Keratinocyte (primary cell): ENCODE measurements around the gene PTPRN2. TPM values are rescaled to one million over a fixed set of nuclear protein-coding genes. Genes with fewer than 3 reads are reported as not detected.

Experiments used
- DNase-seq: peaks from one replicate; pipeline ENCODE4 v3.0.0-alpha.2; 2011; ENCODE audit warnings: low read depth, missing footprints, low spot score
- FAIRE-seq: peaks from 2 replicates; lab custom pipeline; 2011; peaks lifted over from hg19 to GRCh38; lab: Jason Lieb, UNC
- H2AFZ ChIP-seq: 2 replicates; pipeline ENCODE4 v1.6.0; 2012; ENCODE audit warnings: low read length, control low read depth, inconsistent platforms; ENCODE audit not compliant: control insufficient read depth
- H3K27ac ChIP-seq: 2 replicates; pipeline ENCODE4 v1.5.1; 2011; ENCODE audit warnings: low read length; ENCODE audit not compliant: control insufficient read depth, insufficient read depth
- H3K27me3 ChIP-seq: 3 replicates; pipeline ENCODE4 v1.6.0; 2011; ENCODE audit warnings: low read length; ENCODE audit not compliant: control insufficient read depth, insufficient read depth; ENCODE audit errors: extremely low read depth
- H3K36me3 ChIP-seq, 2 experiments: 2 replicates in 1 of 2; 3 replicates in 1 of 2; pipeline ENCODE4 v1.5.1; 2011; ENCODE audit warnings: low read length in 2 of 2, mild to moderate bottlenecking in 1 of 2; ENCODE audit not compliant: control insufficient read depth in 2 of 2, insufficient read depth in 2 of 2; ENCODE audit errors: extremely low read depth in 1 of 2
- H3K4me1 ChIP-seq: 3 replicates; pipeline ENCODE4 v1.5.1; 2011; ENCODE audit warnings: low read length; ENCODE audit not compliant: control insufficient read depth, insufficient read depth; ENCODE audit errors: extremely low read depth
- H3K4me2 ChIP-seq: 3 replicates; pipeline ENCODE4 v1.6.0; 2011; ENCODE audit warnings: low read depth, low read length; ENCODE audit not compliant: control insufficient read depth, insufficient read depth; ENCODE audit errors: extremely low read depth
- H3K4me3 ChIP-seq, 3 experiments: fragments of 200-600 bp in 1 of 3; sonication (generic) in 1 of 3; 2 replicates in 2 of 3; 3 replicates in 1 of 3; pipeline ENCODE4 v1.5.1; 2011 to 2016; ENCODE audit warnings: low read length in 3 of 3, mild to moderate bottlenecking in 3 of 3, control low read depth in 2 of 3, inconsistent platforms in 1 of 3, low read depth in 1 of 3, mixed read lengths in 1 of 3, mixed run types in 1 of 3, moderate library complexity in 1 of 3; ENCODE audit not compliant: control insufficient read depth in 2 of 3, insufficient read depth in 2 of 3; ENCODE audit errors: extremely low read depth in 1 of 3
- H3K79me2 ChIP-seq: 2 replicates; pipeline ENCODE4 v1.6.0; 2012; ENCODE audit warnings: low read length; ENCODE audit not compliant: control insufficient read depth, insufficient read depth
- H3K9ac ChIP-seq: 3 replicates; pipeline ENCODE4 v1.6.0; 2011; ENCODE audit warnings: low read length; ENCODE audit not compliant: control insufficient read depth, insufficient read depth; ENCODE audit errors: extremely low read depth
- H3K9me1 ChIP-seq: 3 replicates; pipeline ENCODE4 v1.6.0; 2011; ENCODE audit warnings: low read length; ENCODE audit not compliant: control insufficient read depth, insufficient read depth; ENCODE audit errors: extremely low read depth
- H3K9me3 ChIP-seq: 2 replicates; pipeline ENCODE4 v1.5.1; 2012; ENCODE audit warnings: low read depth, low read length; ENCODE audit not compliant: control insufficient read depth
- H4K20me1 ChIP-seq: 3 replicates; pipeline ENCODE4 v1.6.0; 2011; ENCODE audit warnings: low read length; ENCODE audit not compliant: control insufficient read depth, insufficient read depth; ENCODE audit errors: extremely low read depth
- CTCF ChIP-seq, 3 experiments: IDR thresholded peaks in 1 of 3; conservative IDR thresholded peaks in 1 of 3; optimal IDR thresholded peaks in 1 of 3; 2 replicates in 2 of 3; 3 replicates in 1 of 3; pipeline versions ENCODE3 to v1.5.1; 2011; ENCODE audit warnings: low read length in 3 of 3, mild to moderate bottlenecking in 3 of 3, moderate library complexity in 2 of 3, control low read depth in 1 of 3, inconsistent platforms in 1 of 3; ENCODE audit not compliant: insufficient read depth in 2 of 3; ENCODE audit errors: extremely low read depth in 1 of 3
- EZH2 ChIP-seq: IDR thresholded peaks from one replicate; pipeline ENCODE4 v1.6.1; 2012; ENCODE audit warnings: inconsistent platforms, mild to moderate bottlenecking, low read length, moderate library complexity
- dilution Hi-C: fragments of 300-500 bp; cut with MboI; formaldehyde crosslinking; loops from one replicate; pipeline ENCODE4 v1.7.0; 2020; ENCODE audit warnings: low sequenced_read_pairs; ENCODE audit not compliant: extremely low pct_ligation_motif_present
- polyA plus RNA-seq, 5 experiments: library from polyadenylated mRNA; depleted of rRNA in 3 of 5; stranded (reverse) in 3 of 5; stranded (forward) in 1 of 5; unstranded in 1 of 5; fragments of >200 nt; gene quantifications; 1 replicate in 1 of 5; 2 replicates in 3 of 5; 3 replicates in 1 of 5; pipeline versions ENCODE4 v1.2.1 to v1.2.3, GENCODE V29; 2011 to 2012; ENCODE audit warnings: missing spikeins in 2 of 5, low read depth in 1 of 5, low replicate concordance in 1 of 5

The PTPRN2 gene
- polyA plus RNA-seq, 1 donor (not counting 4 experiments of a cell fraction or from before 2014, with no cell fraction given) = not detected

GRCh38 chr7:158077934-158078910 is 509.4 kb downstream of the PTPRN2 start:
- no peak for FAIRE-seq
- H2AFZ ChIP-seq = no peak overlapping the region
- no peak overlapping the region for H3K4me2 ChIP-seq
- no peaks in the 10 kb centered on the region for H3K36me3 ChIP-seq
- no peaks in the 10 kb centered on the region for H3K27me3 ChIP-seq
- H3K27ac ChIP-seq = no peak overlapping the region
- no peaks in the 10 kb centered on the region for H4K20me1 ChIP-seq
- H3K79me2 ChIP-seq = no peaks in the 10 kb centered on the region
- dilution Hi-C loops = no loop called here
- H3K9me1 ChIP-seq = no peaks in the 10 kb centered on the region
- no peak overlapping the region for H3K9ac ChIP-seq
- DNase-seq = no peak
- peaks cover 13% of the 10 kb centered on the region for H3K9me3 ChIP-seq
- TF ChIP-seq EZH2 = no peak
- no peak for TF ChIP-seq CTCF (optimal IDR thresholded peaks at IDR 0.05 in 1 of 3, IDR thresholded peaks at IDR 0.05 in 1 of 3, conservative IDR thresholded peaks at IDR 0.05 in 1 of 3; ENCODE audit: extremely low read depth in 1 of 3, insufficient read depth in 2 of 3, low read length in 3 of 3)
- no peak overlapping the region for H3K4me3 ChIP-seq
- H3K4me1 ChIP-seq = no peaks in the 10 kb centered on the region

GRCh38 chr7:158077151-158077840 is 510.3 kb downstream of the PTPRN2 start:
- Histone ChIP-seq H3K27ac (no peak overlapping the region), H3K4me1 (no peaks in the 10 kb centered on the region), H3K4me3 (no peak overlapping the region), H3K9me3 (peaks cover 13% of the 10 kb centered on the region), H3K27me3 (no peaks in the 10 kb centered on the region), H4K20me1 (no peaks in the 10 kb centered on the region), H3K9ac (no peak overlapping the region), H3K9me1 (no peaks in the 10 kb centered on the region), H2AFZ (no peak overlapping the region), H3K36me3 (no peaks in the 10 kb centered on the region), H3K4me2 (no peak overlapping the region), H3K79me2 (no peaks in the 10 kb centered on the region)
- FAIRE-seq (no peak), DNase-seq (no peak)
- dilution Hi-C loops = no loop called here
- TF ChIP-seq EZH2 (no peak), CTCF (optimal IDR thresholded peaks at IDR 0.05 in 1 of 3, IDR thresholded peaks at IDR 0.05 in 1 of 3, conservative IDR thresholded peaks at IDR 0.05 in 1 of 3; ENCODE audit: extremely low read depth in 1 of 3, insufficient read depth in 2 of 3, low read length in 3 of 3) (no peak)
